Caco-2 (cell line): ENCODE data around the gene WNK2. TPM values are rescaled to one million over a fixed set of nuclear protein-coding genes. Genes with fewer than 3 reads are reported as not detected.
A peak's percentile ranks its signal among the peaks of the same experiment; 100 is the strongest.

Experiments
- BruUV-seq: library from RNA; stranded (reverse); fragments of 400-500 nt; replicated peaks from 2 replicates; lab custom pipeline; 2021; lab: Mats Ljungman, UMichigan
- CTCF ChIA-PET: fragments of 300-600 bp; sonication (Branson Sonifier 250); formaldehyde crosslinking; loops from one replicate; lab custom pipeline; 2022; ENCODE audit warnings: antibody characterized with exemption; lab: Charles Lee
- POLR2A ChIA-PET: fragments of 300-600 bp; sonication (Branson Sonifier 250); formaldehyde crosslinking; loops from one replicate; lab custom pipeline; 2022; ENCODE audit warnings: antibody characterized with exemption; lab: Charles Lee
- DNase-seq, 2 experiments: peaks; one replicate each; pipeline versions ENCODE4 v3.0.0 to v3.0.0-alpha.2; 2020 to 2022
- H3K27me3 ChIP-seq: replicated peaks from 2 replicates; pipeline ENCODE4 v1.6.0; 2011; ENCODE audit warnings: low read length; ENCODE audit not compliant: control insufficient read depth, insufficient read depth
- H3K36me3 ChIP-seq: 2 replicates; pipeline ENCODE4 v1.5.1; 2011; ENCODE audit warnings: low read length; ENCODE audit not compliant: control insufficient read depth, insufficient read depth
- H3K4me1 ChIP-seq: fragments of 250-450 bp; sonication (Bioruptor Pico); 2 replicates; pipeline ENCODE4 v1.5.1; 2020; ENCODE audit warnings: mild to moderate bottlenecking
- H3K4me3 ChIP-seq: 2 replicates; pipeline ENCODE4 v1.5.1; 2011; ENCODE audit warnings: low read depth, mild to moderate bottlenecking, control low read depth, low read length
- H3K9me3 ChIP-seq: fragments of 250-450 bp; sonication (Bioruptor Pico); 2 replicates; pipeline ENCODE4 v1.5.1; 2020; ENCODE audit warnings: mild to moderate bottlenecking, moderate library complexity
- H3K27ac Mint-ChIP-seq: one replicate; pipeline ENCODE4 v1.8.0; 2022; ENCODE audit warnings: mixed read lengths; ENCODE audit not compliant: unreplicated experiment
- H3K27me3 Mint-ChIP-seq: one replicate; pipeline ENCODE4 v1.8.0; 2022; ENCODE audit warnings: mixed read lengths; ENCODE audit not compliant: insufficient read depth, unreplicated experiment
- H3K36me3 Mint-ChIP-seq: one replicate; pipeline ENCODE4 v1.8.0; 2022; ENCODE audit warnings: mild to moderate bottlenecking, mixed read lengths; ENCODE audit not compliant: insufficient read depth, unreplicated experiment
- H3K4me1 Mint-ChIP-seq: one replicate; pipeline ENCODE4 v1.8.0; 2022; ENCODE audit warnings: low read depth, mixed read lengths; ENCODE audit not compliant: unreplicated experiment
- H3K4me3 Mint-ChIP-seq: one replicate; pipeline ENCODE4 v1.8.0; 2022; ENCODE audit warnings: mild to moderate bottlenecking, moderate library complexity, mixed read lengths; ENCODE audit not compliant: unreplicated experiment
- H3K9me3 Mint-ChIP-seq: one replicate; pipeline ENCODE4 v1.8.0; 2022; ENCODE audit warnings: mixed read lengths; ENCODE audit not compliant: unreplicated experiment
- CTCF ChIP-seq, 2 experiments: fragments of 200-600 bp in 1 of 2; IDR thresholded peaks; 1 replicate in 1 of 2; 2 replicates in 1 of 2; pipeline versions ENCODE4 v1.5.1 to v1.8.0; 2011 to 2022; ENCODE audit warnings: antibody characterized with exemption in 1 of 2, control low read depth in 1 of 2, inconsistent platforms in 1 of 2, low read depth in 1 of 2, low read length in 1 of 2, mild to moderate bottlenecking in 1 of 2, moderate library complexity in 1 of 2; ENCODE audit not compliant: insufficient read depth in 1 of 2, severe bottlenecking in 1 of 2, unreplicated experiment in 1 of 2
- intact Hi-C: fragments of 100-400 bp; cut with micrococcal nuclease; formaldehyde crosslinking; loops from one replicate; pipeline ENCODE4 v1.10.0; 2022; ENCODE audit not compliant: unreplicated experiment
- total RNA-seq: library from RNA; stranded (reverse); gene quantifications from 2 replicates; pipeline ENCODE4 v1.2.3, GENCODE V29; 2022

WNK2 gene
- total RNA-seq, 1 experiment from 2014 or later: 21.7 TPM

- Histone ChIP-seq H3K4me1 (no peaks in the 10 kb centered on the region), H3K27me3 (no peaks in the 10 kb centered on the region), H3K4me3 (no peak overlapping the region), H3K36me3 (no peaks in the 10 kb centered on the region), H3K9me3 (no peaks in the 10 kb centered on the region)
- H3K36me3 Mint-ChIP-seq: peaks cover 6% of the 10 kb centered on the region
- TF ChIP-seq CTCF (IDR thresholded peaks at IDR 0.05; ENCODE audit: insufficient read depth in 1 of 2, low read depth in 1 of 2, low read length in 1 of 2, severe bottlenecking in 1 of 2, unreplicated experiment in 1 of 2): no peak
- no TSS peak for BruUV-seq
- intact Hi-C loops: no loop called here
- no peak overlapping the region for H3K27ac Mint-ChIP-seq
- no peaks in the 10 kb centered on the region for H3K9me3 Mint-ChIP-seq
- H3K4me1 Mint-ChIP-seq: no peaks in the 10 kb centered on the region
- no peaks in the 10 kb centered on the region for H3K27me3 Mint-ChIP-seq
- no peak for DNase-seq
- ChIA-PET POLR2A (no interaction called here), CTCF (no interaction called here)
- no peak overlapping the region for H3K4me3 Mint-ChIP-seq
Measured at GRCh38 chr9:93301291-93301811, 117.4 kb downstream of the WNK2 start.

- intact Hi-C loops: no loop called here
- Histone ChIP-seq H3K27me3 (no peaks in the 10 kb centered on the region), H3K4me1 (no peaks in the 10 kb centered on the region)
Measured at GRCh38 chr9:93301911-93302541, 118.1 kb downstream of the WNK2 start.

More at GRCh38 chr9:93301911-93302541, 118.1 kb downstream of the WNK2 start:
- ChIA-PET CTCF (interaction anchor here (0.5 to 1.8 kb wide), 6 partner anchors 12 to 192 kb away, joined by 3 to 12 read pairs (median 4); no protein-coding TSS in a partner anchor), POLR2A (no interaction called here)
- peak in 1 of 2 experiments; percentile 23 for DNase-seq
- H3K36me3 Mint-ChIP-seq: peaks cover 6% of the 10 kb centered on the region
- Histone ChIP-seq H3K9me3 (no peaks in the 10 kb centered on the region), H3K36me3 (no peaks in the 10 kb centered on the region), H3K4me3 (no peak overlapping the region)
- H3K4me3 Mint-ChIP-seq: no peak overlapping the region
- H3K4me1 Mint-ChIP-seq: no peaks in the 10 kb centered on the region
- TF ChIP-seq CTCF (IDR thresholded peaks at IDR 0.05; ENCODE audit: insufficient read depth in 1 of 2, low read depth in 1 of 2, low read length in 1 of 2, severe bottlenecking in 1 of 2, unreplicated experiment in 1 of 2): no peak
- BruUV-seq: no TSS peak
- H3K27me3 Mint-ChIP-seq: no peaks in the 10 kb centered on the region
- H3K9me3 Mint-ChIP-seq: no peaks in the 10 kb centered on the region
- H3K27ac Mint-ChIP-seq: no peak overlapping the region
